MCF 10A (cell line): Measurements from ENCODE around the gene RAX2. TPM values are rescaled to one million over a fixed set of nuclear protein-coding genes. Genes with fewer than 3 reads are reported as not detected.

Experiments used
- BruUV-seq: library from RNA; stranded (reverse); fragments of 400-500 nt; replicated peaks from 2 replicates; lab custom pipeline; 2021; lab: Mats Ljungman, UMichigan
- CTCF ChIA-PET: fragments of 300-600 bp; sonication (Branson Sonifier 250); formaldehyde crosslinking; extraction: SDS; loops from one replicate; lab custom pipeline; 2021; ENCODE audit warnings: antibody characterized with exemption, inconsistent platforms; lab: Yijun Ruan, JAX
- POLR2A ChIA-PET: fragments of 300-600, 350-650 bp; sonication (Branson Sonifier 250); formaldehyde crosslinking; extraction: SDS; loops from one replicate; lab custom pipeline; 2020; ENCODE audit warnings: antibody characterized with exemption, inconsistent platforms; lab: Yijun Ruan, JAX
- DNase-seq: peaks from one replicate; pipeline ENCODE4 v3.0.0-alpha.2; 2018; ENCODE audit not compliant: unreplicated experiment
- H3K27ac Mint-ChIP-seq: one replicate; pipeline ENCODE4 v1.8.0; 2022; ENCODE audit warnings: mild to moderate bottlenecking, low read depth, mixed read lengths; ENCODE audit not compliant: unreplicated experiment
- H3K27me3 Mint-ChIP-seq: one replicate; pipeline ENCODE4 v1.8.0; 2022; ENCODE audit warnings: mixed read lengths; ENCODE audit not compliant: insufficient read depth, unreplicated experiment
- H3K36me3 Mint-ChIP-seq: one replicate; pipeline ENCODE4 v1.8.0; 2022; ENCODE audit warnings: mild to moderate bottlenecking, moderate library complexity, mixed read lengths; ENCODE audit not compliant: insufficient read depth, unreplicated experiment
- H3K4me1 Mint-ChIP-seq: one replicate; pipeline ENCODE4 v1.8.0; 2022; ENCODE audit warnings: mixed read lengths; ENCODE audit not compliant: insufficient read depth, unreplicated experiment
- H3K4me3 Mint-ChIP-seq: one replicate; pipeline ENCODE4 v1.8.0; 2022; ENCODE audit warnings: mild to moderate bottlenecking, moderate library complexity, mixed read lengths; ENCODE audit not compliant: unreplicated experiment
- H3K9me3 Mint-ChIP-seq: one replicate; pipeline ENCODE4 v1.8.0; 2022; ENCODE audit warnings: mixed read lengths; ENCODE audit not compliant: unreplicated experiment
- intact Hi-C: fragments of 100-400 bp; cut with micrococcal nuclease; formaldehyde crosslinking; loops from 2 replicates; pipeline ENCODE4 v1.14.1; 2022
- total RNA-seq: library from RNA; stranded (reverse); gene quantifications from 2 replicates; pipeline ENCODE4 v1.2.3, GENCODE V29; 2022
- TF ChIP-seq, protein P1 (sequence below): fragments of 200-600 bp; IDR thresholded peaks from one replicate; pipeline ENCODE4 v1.8.0; 2022; ENCODE audit warnings: antibody characterized with exemption, mild to moderate bottlenecking; ENCODE audit not compliant: unreplicated experiment

Gene RAX2
- total RNA-seq, 1 experiment from 2014 or later = not detected

DNA sequence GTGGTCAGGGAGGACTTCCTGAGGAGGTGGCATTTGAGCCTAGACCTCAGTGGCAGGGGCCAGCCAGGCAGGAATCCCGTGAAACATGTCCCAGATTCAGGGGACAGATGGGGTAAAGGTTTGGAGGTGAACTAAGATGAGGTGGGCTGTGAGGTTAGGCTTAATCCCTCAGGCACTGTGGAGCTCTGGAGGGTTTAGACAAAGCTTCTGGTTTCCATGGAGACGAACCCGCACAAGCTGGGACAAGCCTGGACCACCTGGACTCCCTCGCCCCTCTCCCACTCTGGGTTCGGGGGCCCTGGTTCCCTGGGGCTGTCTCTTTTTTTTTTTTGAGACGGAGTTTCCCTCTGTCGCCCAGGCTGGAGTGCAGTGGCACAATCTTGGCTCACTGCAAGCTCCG is 48.1 kb downstream of the RAX2 start:
- TF ChIP-seq, protein P1, sequence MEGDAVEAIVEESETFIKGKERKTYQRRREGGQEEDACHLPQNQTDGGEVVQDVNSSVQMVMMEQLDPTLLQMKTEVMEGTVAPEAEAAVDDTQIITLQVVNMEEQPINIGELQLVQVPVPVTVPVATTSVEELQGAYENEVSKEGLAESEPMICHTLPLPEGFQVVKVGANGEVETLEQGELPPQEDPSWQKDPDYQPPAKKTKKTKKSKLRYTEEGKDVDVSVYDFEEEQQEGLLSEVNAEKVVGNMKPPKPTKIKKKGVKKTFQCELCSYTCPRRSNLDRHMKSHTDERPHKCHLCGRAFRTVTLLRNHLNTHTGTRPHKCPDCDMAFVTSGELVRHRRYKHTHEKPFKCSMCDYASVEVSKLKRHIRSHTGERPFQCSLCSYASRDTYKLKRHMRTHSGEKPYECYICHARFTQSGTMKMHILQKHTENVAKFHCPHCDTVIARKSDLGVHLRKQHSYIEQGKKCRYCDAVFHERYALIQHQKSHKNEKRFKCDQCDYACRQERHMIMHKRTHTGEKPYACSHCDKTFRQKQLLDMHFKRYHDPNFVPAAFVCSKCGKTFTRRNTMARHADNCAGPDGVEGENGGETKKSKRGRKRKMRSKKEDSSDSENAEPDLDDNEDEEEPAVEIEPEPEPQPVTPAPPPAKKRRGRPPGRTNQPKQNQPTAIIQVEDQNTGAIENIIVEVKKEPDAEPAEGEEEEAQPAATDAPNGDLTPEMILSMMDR = no peak
- H3K27me3 Mint-ChIP-seq = peaks cover 11% of the 10 kb centered on the region
- no peak for DNase-seq
- H3K9me3 Mint-ChIP-seq = no peaks in the 10 kb centered on the region
- no peaks in the 10 kb centered on the region for H3K36me3 Mint-ChIP-seq
- no peak overlapping the region for H3K27ac Mint-ChIP-seq
- peaks cover 6% of the 10 kb centered on the region for H3K4me1 Mint-ChIP-seq
- POLR2A ChIA-PET = no interaction called here
- H3K4me3 Mint-ChIP-seq = no peak overlapping the region
- intact Hi-C loops = no loop called here
- CTCF ChIA-PET = no interaction called here
- no TSS peak for BruUV-seq

DNA sequence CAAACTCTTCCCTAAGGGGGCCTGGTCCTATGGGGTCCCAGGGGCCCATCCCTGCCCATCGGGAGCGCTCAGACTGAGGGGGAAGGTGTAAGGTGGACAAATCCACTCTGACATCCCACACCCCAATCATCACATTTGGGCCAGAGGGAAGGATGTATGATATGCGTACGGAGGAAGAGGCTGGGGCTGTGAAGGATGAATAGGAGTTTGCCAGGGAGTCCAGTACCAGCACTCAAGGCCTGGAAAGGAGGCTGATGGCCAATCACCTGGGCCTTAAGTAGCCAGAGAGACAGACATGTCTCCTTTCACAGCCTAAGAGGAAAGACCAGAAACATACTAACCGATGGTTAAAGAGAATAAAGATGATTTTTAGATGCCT is 48.9 kb downstream of the RAX2 start:
- no peaks in the 10 kb centered on the region for H3K36me3 Mint-ChIP-seq
- TF ChIP-seq, protein P1 = no peak
- CTCF ChIA-PET = no interaction called here
- peaks cover 6% of the 10 kb centered on the region for H3K4me1 Mint-ChIP-seq
- H3K27ac Mint-ChIP-seq = peak overlapping the region; percentile 39
- POLR2A ChIA-PET = no interaction called here
- no peak for DNase-seq
- H3K9me3 Mint-ChIP-seq = no peaks in the 10 kb centered on the region
- BruUV-seq = no TSS peak
- intact Hi-C loops = no loop called here
- H3K4me3 Mint-ChIP-seq = no peak overlapping the region
- H3K27me3 Mint-ChIP-seq = peaks cover 11% of the 10 kb centered on the region

DNA sequence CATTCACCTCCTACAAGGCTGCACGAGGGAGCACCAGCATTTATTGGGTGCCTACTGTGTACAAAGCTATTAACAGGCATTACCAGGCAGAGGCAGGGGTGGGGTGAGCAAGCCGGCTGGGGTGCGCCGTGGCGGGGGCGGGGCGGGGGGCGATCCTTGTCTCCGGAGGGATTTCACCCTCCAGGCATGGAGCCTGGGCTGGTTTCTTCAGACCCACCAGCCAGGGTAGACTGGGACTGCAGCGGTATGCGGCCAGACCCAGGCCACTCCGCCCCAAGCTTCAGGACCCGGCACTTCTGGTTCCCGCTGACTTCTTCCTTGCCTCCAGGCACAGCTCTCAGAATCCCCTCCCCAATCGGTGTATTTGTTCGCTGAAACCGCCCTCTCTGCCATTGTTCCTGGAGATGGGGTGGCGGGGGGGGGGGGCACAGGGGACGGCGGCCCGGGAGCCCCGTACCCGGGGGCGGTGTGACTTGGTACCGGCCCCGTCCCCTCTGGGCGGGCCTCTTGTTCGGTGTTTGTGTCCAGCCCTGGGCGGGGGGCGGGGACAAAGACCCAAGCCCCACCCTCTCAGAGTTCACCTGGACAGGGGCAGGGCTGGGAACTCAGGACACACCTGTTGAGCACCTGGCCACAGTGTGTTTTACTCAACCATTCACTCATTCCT is 49.5 kb downstream of the RAX2 start:
- ChIA-PET CTCF (no interaction called here), POLR2A (interaction anchor here (0.6 kb wide), 1 partner anchor 706 kb away, joined by 4 read pairs; no protein-coding TSS in a partner anchor)
- TF ChIP-seq, protein P1 = no peak
- intact Hi-C loops = no loop called here
- Mint-ChIP-seq H3K4me1 (peaks cover 6% of the 10 kb centered on the region), H3K36me3 (no peaks in the 10 kb centered on the region), H3K27ac (peak overlapping the region; percentile 39), H3K9me3 (no peaks in the 10 kb centered on the region), H3K4me3 (no peak overlapping the region), H3K27me3 (peaks cover 11% of the 10 kb centered on the region)
- no peak for DNase-seq
- BruUV-seq = no TSS peak

DNA sequence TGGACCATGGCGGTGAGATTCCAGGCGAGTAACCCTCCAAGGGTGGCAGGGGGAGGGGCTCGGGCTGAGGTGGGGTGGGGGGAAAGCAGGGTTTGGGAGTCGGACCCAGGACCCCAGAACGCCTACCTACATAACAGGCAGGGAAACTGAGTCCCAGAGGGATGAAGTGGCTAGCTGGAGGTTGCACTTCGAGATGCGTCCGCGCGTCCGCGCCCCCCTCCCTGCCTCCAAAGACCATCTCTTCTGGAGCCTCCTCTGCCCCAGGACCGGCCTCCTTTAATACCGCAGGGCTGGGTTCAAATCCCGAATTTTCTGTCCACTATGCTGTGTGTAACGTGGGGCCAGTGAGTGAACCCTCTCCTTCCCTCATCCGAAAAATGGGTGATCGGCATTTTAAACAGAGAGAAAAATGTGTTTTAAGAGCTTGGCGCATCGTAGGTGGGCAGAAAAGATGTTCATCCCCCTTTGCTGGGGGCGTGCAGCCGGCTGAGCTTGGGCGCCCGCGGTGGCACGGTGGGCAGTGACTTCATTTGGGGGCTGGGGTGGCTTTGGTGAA is 50.1 kb downstream of the RAX2 start:
- intact Hi-C loops = no loop called here
- peaks cover 6% of the 10 kb centered on the region for H3K4me1 Mint-ChIP-seq
- no peaks in the 10 kb centered on the region for H3K9me3 Mint-ChIP-seq
- TF ChIP-seq, protein P1 = no peak
- peaks cover 11% of the 10 kb centered on the region for H3K27me3 Mint-ChIP-seq
- no TSS peak for BruUV-seq
- no peak overlapping the region for H3K27ac Mint-ChIP-seq
- POLR2A ChIA-PET = interaction anchor here (0.6 kb wide), 1 partner anchor 706 kb away, joined by 4 read pairs; no protein-coding TSS in a partner anchor
- CTCF ChIA-PET = no interaction called here
- no peaks in the 10 kb centered on the region for H3K36me3 Mint-ChIP-seq
- peak overlapping the region; percentile 39 for H3K4me3 Mint-ChIP-seq
- no peak for DNase-seq
